ENCODE results near the gene ACSM6.
"Not testable (repeated sequence)": the region's sequence is repeated elsewhere in the genome, so short reads cannot be mapped to it uniquely, and the experiment has no call there.

The ACSM6 gene

GRCh38 chr10:95221124-95221523, 27.1 kb downstream of the ACSM6 start:
- Histone ChIP-seq H3K27ac (replicated peaks) (no peak overlapping the region), H3K4me3 (replicated peaks; ENCODE audit: insufficient read depth, low read length) (no peak overlapping the region), H3K27me3 (ENCODE audit: insufficient read depth, poor library complexity, severe bottlenecking) (peaks cover 4% of the 10 kb centered on the region)
- DNase-seq (ENCODE audit: low read depth in 1 of 2, low spot score in 1 of 2): no peak
- TF ChIP-seq SPI1 (IDR thresholded peaks at IDR 0.05; ENCODE audit: borderline replicate concordance, low read depth) (no peak), GABPA (IDR thresholded peaks at IDR 0.05; ENCODE audit: low read depth) (no peak), CTCF (IDR thresholded peaks at IDR 0.05; ENCODE audit: insufficient read depth, low read length) (no peak), REST (IDR thresholded peaks at IDR 0.05; ENCODE audit: insufficient replicate concordance, low read depth) (no peak), POLR2AphosphoS5 (IDR thresholded peaks at IDR 0.05; ENCODE audit: low read depth) (no peak)

- Histone ChIP-seq H3K27me3 (ENCODE audit: insufficient read depth, poor library complexity, severe bottlenecking) (peaks cover 3% of the 10 kb centered on the region), H3K4me3 (replicated peaks; ENCODE audit: insufficient read depth, low read length) (no peak overlapping the region), H3K27ac (replicated peaks) (no peak overlapping the region)
- DNase-seq (ENCODE audit: low read depth in 1 of 2, low spot score in 1 of 2): no peak
- no peak for TF ChIP-seq SPI1 (IDR thresholded peaks at IDR 0.05; ENCODE audit: borderline replicate concordance, low read depth)
- no peak for TF ChIP-seq CTCF (IDR thresholded peaks at IDR 0.05; ENCODE audit: insufficient read depth, low read length)
- TF ChIP-seq POLR2AphosphoS5 (IDR thresholded peaks at IDR 0.05; ENCODE audit: low read depth): no peak
- TF ChIP-seq REST (IDR thresholded peaks at IDR 0.05; ENCODE audit: insufficient replicate concordance, low read depth): no peak
- TF ChIP-seq GABPA (IDR thresholded peaks at IDR 0.05; ENCODE audit: low read depth): no peak
Measured at GRCh38 chr10:95225136-95225535, 31.1 kb downstream of the ACSM6 start.

GRCh38 chr10:95228934-95229723, 35.1 kb downstream of the ACSM6 start:
- DNase-seq (ENCODE audit: low read depth in 1 of 2, low spot score in 1 of 2); H3K4me3 ChIP-seq (replicated peaks; ENCODE audit: insufficient read depth, low read length); H3K27me3 ChIP-seq (ENCODE audit: insufficient read depth, poor library complexity, severe bottlenecking); H3K27ac ChIP-seq (replicated peaks): not testable (repeated sequence)

GRCh38 chr10:95229724-95230627, 35.9 kb downstream of the ACSM6 start:
- no peaks in the 10 kb centered on the region for H3K27me3 ChIP-seq (ENCODE audit: insufficient read depth, poor library complexity, severe bottlenecking)
- no peak overlapping the region for H3K4me3 ChIP-seq (replicated peaks; ENCODE audit: insufficient read depth, low read length)
- TF ChIP-seq SPI1 (IDR thresholded peaks at IDR 0.05; ENCODE audit: borderline replicate concordance, low read depth) (no peak), POLR2AphosphoS5 (IDR thresholded peaks at IDR 0.05; ENCODE audit: low read depth) (no peak), CTCF (IDR thresholded peaks at IDR 0.05; ENCODE audit: insufficient read depth, low read length) (no peak), GABPA (IDR thresholded peaks at IDR 0.05; ENCODE audit: low read depth) (no peak), REST (IDR thresholded peaks at IDR 0.05; ENCODE audit: insufficient replicate concordance, low read depth) (no peak)
- H3K27ac ChIP-seq (replicated peaks): no peak overlapping the region
- DNase-seq (ENCODE audit: low read depth in 1 of 2, low spot score in 1 of 2): no peak

Data from HL-60 (cell line).